Pancreas (tissue), 10 donors: Measurements from ENCODE around the gene ID3. TPM values are rescaled to one million over a fixed set of nuclear protein-coding genes. Genes with fewer than 3 reads are reported as not detected.

Experiments used
- ATAC-seq, 4 donors: fragments of 200-7000 bp; cut with Tn5 transposase; one replicate each; pipeline versions ENCODE4 v1.8.0 to v1.9.1; 2020; ENCODE audit warnings: mild to moderate bottlenecking in 4 of 4, moderate library complexity in 4 of 4
- DNase-seq, 6 donors: peaks; one replicate each; pipeline ENCODE4 v3.0.0-alpha.2; 2020
- FAIRE-seq: peaks from 2 replicates; lab custom pipeline; 2012; peaks lifted over from hg19 to GRCh38; lab: Jason Lieb, UNC
- H3K27ac ChIP-seq, 4 donors: fragments of 200-600 bp; sonication (generic); 1 replicate in 3 of 4; 2 replicates in 1 of 4; pipeline versions ENCODE4 v1.5.0 to v1.8.0; 2020
- H3K27me3 ChIP-seq, 4 donors: fragments of 200-600 bp; one replicate each; pipeline ENCODE4 v1.8.0; 2021
- H3K36me3 ChIP-seq, 3 donors: fragments of 200-600 bp; sonication (generic) in 1 of 3; one replicate each; pipeline versions ENCODE4 v1.5.0 to v1.8.0; 2020 to 2021
- H3K4me1 ChIP-seq, 3 donors: fragments of 200-600 bp; one replicate each; pipeline ENCODE4 v1.8.0; 2021
- H3K4me3 ChIP-seq, 4 donors: fragments of 200-600 bp; sonication (generic) in 2 of 4; one replicate each; pipeline versions ENCODE4 v1.5.0 to v1.8.0; 2020 to 2021
- H3K9me3 ChIP-seq, 4 donors: fragments of 200-600 bp; one replicate each; pipeline ENCODE4 v1.8.0; 2021
- WGBS, 2 donors: extraction: QIAGEN DNeasy Blood & Tissue Kit; methylation state at CpG; one replicate each; pipeline ENCODE4 v1.1.7; 2013; 5-methylcytosine and 5-hydroxymethylcytosine counted together
- intact Hi-C, 3 donors: fragments of 100-400 bp; cut with DNase I; formaldehyde crosslinking; loops; one replicate each; pipeline versions ENCODE4 v1.11.1 to v1.14.2; 2022
- polyA plus RNA-seq, 2 donors: library from polyadenylated mRNA; stranded (reverse); fragments of 200-250 nt; gene quantifications; one replicate each; pipeline ENCODE4 v1.2.3, GENCODE V29; 2013
- total RNA-seq, 6 donors: library from RNA; stranded (reverse); fragmentation: NEBNext Ultra II Directional in 4 of 6; extraction: Animal tissue kit (Norgen Biotek cat#: 25700) in 4 of 6; gene quantifications; one replicate each; pipeline versions ENCODE4 v1.2.1 to v1.2.4, GENCODE V29; 2021 to 2023
- TF ChIP-seq, protein P1 (sequence below), 4 donors: fragments of 200-600 bp; sonication (generic) in 3 of 4; IDR thresholded peaks; one replicate each; pipeline versions ENCODE4 v1.5.0 to v1.8.0; 2021; ENCODE audit warnings: antibody characterized with exemption in 4 of 4
- donor health status: healthy with polysubstance abuse.
- donor health status: DM: no; HTN: no; CAD: no; lungs with moderate emphysema.
- donor health status: DM: no; HTN: no; CAD: no.
- donor health status: control.
- donor health status: control.
- donor health status: Bipolar disorder and iron deficiency.
- donor health status: DM: yes; HTN: yes; CAD: no.
- donor health status: DM: no; HTN: no; CAD: no.
- donor health status: DM: no; HTN: no; CAD: no.
- donor health status: DM: yes; HTN: yes; CAD: no.

The ID3 gene
- total and polyA plus RNA-seq, 8 donors, result 16.6 to 54.0 (median 36.8) TPM

DNA sequence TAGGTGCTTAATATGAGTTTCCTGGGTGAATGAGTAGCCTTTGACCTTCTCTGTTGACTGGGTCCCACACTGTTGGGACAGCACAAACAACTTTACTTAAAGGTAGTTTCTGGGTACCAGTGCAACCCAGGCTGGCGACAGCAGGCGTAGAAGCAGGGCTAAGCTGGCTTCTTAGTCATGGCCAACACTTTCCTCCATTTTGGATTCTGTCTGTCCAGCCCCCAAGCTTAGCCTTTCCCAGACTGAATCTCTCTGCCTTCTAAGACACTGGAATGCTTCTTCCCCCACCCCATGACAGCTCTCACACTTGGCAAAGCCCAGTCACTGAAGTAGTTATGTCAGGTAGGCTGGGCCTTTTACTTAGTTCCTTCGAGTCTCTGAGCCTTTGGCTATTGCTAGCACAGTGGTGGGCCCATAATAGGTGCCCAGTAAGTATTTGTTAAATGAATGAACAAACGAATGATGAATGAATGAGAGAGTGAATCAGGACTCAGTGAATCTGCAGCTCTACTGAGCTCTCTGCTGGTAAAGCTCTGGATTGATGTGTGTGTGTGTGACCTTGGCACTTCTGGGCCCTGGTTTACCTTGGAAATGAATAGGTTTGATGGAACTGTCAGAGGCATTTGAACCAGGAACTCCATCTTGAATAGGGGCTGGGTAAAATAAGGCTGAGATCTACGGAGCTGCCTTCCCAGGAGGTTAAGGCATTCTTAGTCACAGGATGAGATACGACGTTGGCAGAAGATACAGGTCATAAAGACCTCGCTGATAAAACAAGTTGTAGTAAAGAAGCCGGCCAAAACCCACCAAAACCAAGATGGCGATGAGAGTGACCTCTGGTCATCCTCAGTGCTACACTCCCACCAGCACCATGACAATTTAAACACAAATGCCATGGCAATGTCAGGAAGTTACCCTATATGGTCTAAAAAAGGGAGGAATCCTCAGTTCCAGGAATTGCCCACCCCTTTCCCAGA, 37.4 kb upstream of the ID3 start:
- Histone ChIP-seq H3K36me3 (no peaks in the 10 kb centered on the region), H3K4me1 (peaks cover 0 to 18% (median 5%) of the 10 kb centered on the region in 3 donors), H3K27me3 (no peaks in the 10 kb centered on the region), H3K4me3 (no peak overlapping the region), H3K27ac (no peak overlapping the region), H3K9me3 (no peaks in the 10 kb centered on the region)
- intact Hi-C loops, result no loop called here
- FAIRE-seq (no peak), ATAC-seq (no peak), DNase-seq (no peak)
- 87 to 89% methylated on average over 10 of the region's 10 CpGs for WGBS, 2 donors
- TF ChIP-seq, protein P1, sequence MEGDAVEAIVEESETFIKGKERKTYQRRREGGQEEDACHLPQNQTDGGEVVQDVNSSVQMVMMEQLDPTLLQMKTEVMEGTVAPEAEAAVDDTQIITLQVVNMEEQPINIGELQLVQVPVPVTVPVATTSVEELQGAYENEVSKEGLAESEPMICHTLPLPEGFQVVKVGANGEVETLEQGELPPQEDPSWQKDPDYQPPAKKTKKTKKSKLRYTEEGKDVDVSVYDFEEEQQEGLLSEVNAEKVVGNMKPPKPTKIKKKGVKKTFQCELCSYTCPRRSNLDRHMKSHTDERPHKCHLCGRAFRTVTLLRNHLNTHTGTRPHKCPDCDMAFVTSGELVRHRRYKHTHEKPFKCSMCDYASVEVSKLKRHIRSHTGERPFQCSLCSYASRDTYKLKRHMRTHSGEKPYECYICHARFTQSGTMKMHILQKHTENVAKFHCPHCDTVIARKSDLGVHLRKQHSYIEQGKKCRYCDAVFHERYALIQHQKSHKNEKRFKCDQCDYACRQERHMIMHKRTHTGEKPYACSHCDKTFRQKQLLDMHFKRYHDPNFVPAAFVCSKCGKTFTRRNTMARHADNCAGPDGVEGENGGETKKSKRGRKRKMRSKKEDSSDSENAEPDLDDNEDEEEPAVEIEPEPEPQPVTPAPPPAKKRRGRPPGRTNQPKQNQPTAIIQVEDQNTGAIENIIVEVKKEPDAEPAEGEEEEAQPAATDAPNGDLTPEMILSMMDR (IDR thresholded peaks at IDR 0.05), result no peak

DNA sequence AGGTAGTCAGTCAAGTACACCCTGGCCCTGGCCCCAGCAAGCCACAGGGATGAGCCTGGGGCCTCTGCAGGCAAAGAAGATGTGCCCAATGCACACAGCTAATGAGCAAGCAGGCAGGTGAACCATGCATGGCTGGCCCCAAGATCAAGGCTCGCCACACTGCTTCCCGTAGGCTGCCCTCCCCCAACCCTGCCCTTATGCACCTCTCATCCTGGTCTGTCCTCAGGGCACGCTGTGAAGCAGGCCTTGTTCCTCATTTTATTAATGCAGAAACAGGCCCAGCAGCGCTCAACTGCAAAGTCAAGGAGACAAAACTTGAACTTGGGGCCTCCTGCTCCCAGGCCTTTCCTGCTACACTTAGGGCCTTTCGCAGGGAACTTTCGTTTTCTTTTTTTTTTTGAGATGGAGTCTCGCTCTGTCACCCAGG, 35.6 kb upstream of the ID3 start:
- FAIRE-seq, result no peak
- Histone ChIP-seq H3K4me1 (peaks cover 0 to 18% (median 5%) of the 10 kb centered on the region in 3 donors), H3K27ac (no peak overlapping the region), H3K9me3 (no peaks in the 10 kb centered on the region), H3K27me3 (no peaks in the 10 kb centered on the region), H3K36me3 (no peaks in the 10 kb centered on the region), H3K4me3 (no peak overlapping the region)
- TF ChIP-seq, protein P1 (IDR thresholded peaks at IDR 0.05), result no peak
- 93 to 96% methylated on average over 7 of the region's 7 CpGs for WGBS, 2 donors
- DNase-seq, result no peak
- intact Hi-C loops, result no loop called here
- ATAC-seq, result no peak

DNA sequence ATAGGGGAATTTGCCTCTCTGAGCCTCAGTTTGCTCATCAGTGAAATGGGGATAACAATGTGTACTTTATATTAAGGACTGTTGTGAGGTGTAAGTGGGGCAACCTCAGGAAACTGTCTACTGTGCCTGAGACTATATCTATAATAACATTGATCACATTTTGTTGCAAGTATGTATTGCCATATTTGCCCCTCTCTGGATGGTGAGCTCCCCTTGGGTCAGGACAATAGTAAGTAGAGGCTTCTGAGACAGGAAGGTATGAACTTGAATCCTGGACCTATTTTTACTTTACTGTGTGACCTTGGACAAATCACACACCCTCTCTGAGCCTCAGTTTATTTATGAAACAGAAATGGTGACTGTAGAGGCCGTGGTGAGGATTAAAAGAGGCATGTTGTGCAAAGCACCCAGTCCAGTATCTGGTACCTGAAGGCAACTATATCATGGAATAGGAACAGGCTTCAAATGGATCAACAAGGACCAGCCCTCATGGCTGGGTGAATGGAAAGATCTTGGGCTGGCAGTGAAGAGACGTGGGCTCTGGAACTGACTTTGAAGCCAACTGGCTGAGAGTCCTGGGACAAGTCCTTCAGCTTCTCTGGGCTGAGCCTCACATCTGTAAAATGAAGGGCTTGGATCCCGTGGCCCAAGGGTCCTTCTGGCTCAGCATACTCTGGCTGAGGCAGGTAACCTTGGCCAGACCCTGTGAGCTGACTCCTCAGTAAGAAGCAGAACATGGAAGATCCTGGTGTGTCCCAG, 35.0 kb upstream of the ID3 start:
- DNase-seq (no peak), ATAC-seq (no peak), FAIRE-seq (no peak)
- H3K27me3 ChIP-seq, result no peaks in the 10 kb centered on the region
- TF ChIP-seq, protein P1 (IDR thresholded peaks at IDR 0.05), result no peak
- intact Hi-C loops, result no loop called here
- 61 to 62% methylated on average over 3 of the region's 3 CpGs for WGBS, 2 donors
- no peak overlapping the region for H3K4me3 ChIP-seq
- no peaks in the 10 kb centered on the region for H3K36me3 ChIP-seq
- H3K4me1 ChIP-seq, result peaks cover 0 to 18% (median 5%) of the 10 kb centered on the region in 3 donors
- H3K9me3 ChIP-seq, result no peaks in the 10 kb centered on the region
- peak overlapping the region in 3 of 4 donors; percentile 20 to 51 (median 50) for H3K27ac ChIP-seq

DNA sequence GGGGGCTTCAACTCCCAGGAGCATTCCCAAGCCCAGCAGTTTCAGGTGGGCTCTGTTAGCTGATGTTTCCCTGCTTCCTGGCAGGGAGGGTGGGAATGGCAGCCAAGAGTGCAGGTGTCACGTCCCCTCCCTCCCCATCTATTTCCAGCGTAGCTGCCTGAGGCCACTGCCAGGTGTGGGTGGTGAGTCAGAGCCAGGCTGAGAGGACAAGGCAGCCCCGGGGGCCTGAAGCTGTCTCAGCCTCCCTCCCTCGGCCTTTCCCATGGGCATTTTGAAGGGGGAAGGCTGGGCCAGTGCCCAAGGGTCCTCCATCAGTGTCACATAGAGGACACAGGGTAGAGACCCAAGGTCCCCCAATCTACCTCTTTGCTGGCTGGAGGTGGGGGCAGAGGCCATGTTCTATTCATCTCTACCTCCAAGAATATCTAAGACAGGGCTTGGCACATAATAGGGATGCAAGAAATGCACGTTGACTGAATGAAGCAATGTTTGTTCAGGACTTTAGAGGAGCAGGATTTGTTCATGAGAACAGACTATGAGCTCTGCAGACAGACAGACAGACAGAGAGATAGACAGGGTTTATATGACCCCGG, 34.4 kb upstream of the ID3 start:
- 25 to 34% methylated on average over 6 of the region's 6 CpGs for WGBS, 2 donors
- intact Hi-C loops, result no loop called here
- Histone ChIP-seq H3K27me3 (no peaks in the 10 kb centered on the region), H3K4me3 (no peak overlapping the region), H3K9me3 (no peaks in the 10 kb centered on the region), H3K4me1 (peaks cover 0 to 18% (median 5%) of the 10 kb centered on the region in 3 donors), H3K27ac (peak overlapping the region in 3 of 4 donors; percentile 20 to 51 (median 50)), H3K36me3 (no peaks in the 10 kb centered on the region)
- TF ChIP-seq, protein P1 (IDR thresholded peaks at IDR 0.05), result no peak
- FAIRE-seq (no peak), ATAC-seq (peak; percentile 95 to 97 (median 96)), DNase-seq (peak; percentile 75 to 89 (median 85))
